Adrenal gland (tissue), 12 donors: ENCODE data around the gene SH3YL1. TPM values are rescaled to one million over a fixed set of nuclear protein-coding genes. Genes with fewer than 3 reads are reported as not detected.

ENCODE experiments used
- DNase-seq, 7 donors: peaks; one replicate each; pipeline ENCODE4 v3.0.0-alpha.2; 2019 to 2020
- H3K27ac ChIP-seq, 5 donors: fragments of 200-600 bp; sonication (generic) in 4 of 5; 1 replicate in 3 of 5; 2 replicates in 2 of 5; pipeline versions ENCODE4 v1.5.1 to v1.8.0; 2016 to 2020; ENCODE audit warnings: mild to moderate bottlenecking in 1 of 5
- H3K27me3 ChIP-seq: fragments of 200-600 bp; 2 replicates; pipeline ENCODE4 v1.8.0; 2021
- H3K36me3 ChIP-seq, 2 donors: fragments of 200-600 bp; replicated peaks in 1 of 2; 1 replicate in 1 of 2; 2 replicates in 1 of 2; pipeline versions ENCODE4 v1.5.1 to v1.8.0; 2018 to 2022
- H3K4me1 ChIP-seq, 2 donors: fragments of 200-600 bp; replicated peaks in 1 of 2; 1 replicate in 1 of 2; 2 replicates in 1 of 2; pipeline versions ENCODE4 v1.5.1 to v1.8.0; 2018 to 2021
- H3K4me3 ChIP-seq, 4 donors: fragments of 200-600 bp; sonication (generic) in 3 of 4; one replicate each; pipeline ENCODE4 v1.5.1; 2016 to 2018
- H3K9me3 ChIP-seq, 3 donors: fragments of 200-600 bp; sonication (generic) in 1 of 3; replicated peaks in 1 of 3; 1 replicate in 2 of 3; 2 replicates in 1 of 3; pipeline versions ENCODE4 v1.5.1 to v1.8.0; 2016 to 2021
- CTCF ChIP-seq, 6 experiments: fragments of 450-650 bp in 4 of 6; fragments of 200-600 bp in 2 of 6; sonication (generic) in 1 of 6; IDR thresholded peaks; 1 replicate in 5 of 6; 2 replicates in 1 of 6; pipeline versions ENCODE4 v1.5.1 to v1.8.0; 2016 to 2021; ENCODE audit warnings: antibody characterized with exemption in 6 of 6, mild to moderate bottlenecking in 2 of 6, moderate library complexity in 1 of 6
- POLR2A ChIP-seq, 2 donors: fragments of 450-650 bp; IDR thresholded peaks; one replicate each; pipeline ENCODE4 v1.6.1; 2017; ENCODE audit warnings: antibody characterized with exemption in 2 of 2, mild to moderate bottlenecking in 2 of 2, moderate library complexity in 1 of 2
- WGBS, 4 donors: extraction: QIAGEN DNeasy Blood & Tissue Kit in 2 of 4; methylation state at CpG; one replicate each; pipeline versions ENCODE4 v1.1.5 to v1.1.7; 2013 to 2017; 5-methylcytosine and 5-hydroxymethylcytosine counted together
- intact Hi-C, 2 donors: fragments of 100-400 bp; cut with DNase I; formaldehyde crosslinking; loops; one replicate each; pipeline versions ENCODE4 v1.14.1 to v1.15.0; 2022 to 2023
- polyA plus RNA-seq, 3 donors: library from polyadenylated mRNA; stranded (reverse); fragments of 200-250 nt in 2 of 3; fragments of 350-450 nt in 1 of 3; fragmentation: Illumina TruSeq in 1 of 3; extraction: RNeasy Lipid Tissue Mini Kit (QIAGEN cat#74804) in 1 of 3; gene quantifications; one replicate each; pipeline ENCODE4 v1.2.3, GENCODE V29; 2013 to 2014
- total RNA-seq, 9 donors: library from RNA; depleted of rRNA in 4 of 9; stranded (reverse); fragments of >200 nt in 4 of 9; fragments of 120-200 nt in 1 of 9; fragmentation: NEBNext Ultra II Directional in 1 of 9; extraction: Animal tissue kit (Norgen Biotek cat#: 25700) in 1 of 9; gene quantifications; one replicate each; pipeline versions ENCODE4 v1.1.0 to v1.2.4, GENCODE V29; 2013 to 2023
- donor health status: healthy with polysubstance abuse.
- donor health status: Bipolar disorder and iron deficiency.
- donor health status: DM: yes; HTN: yes; CAD: no.
- donor health status: DM: no; HTN: no; CAD: no.
- donor health status: DM: no; HTN: no; CAD: no.
- donor health status: DM: yes; HTN: yes; CAD: no.

Gene SH3YL1
- total and polyA plus RNA-seq, 12 donors = 43.6 to 108 (median 92.6) TPM

DNA sequence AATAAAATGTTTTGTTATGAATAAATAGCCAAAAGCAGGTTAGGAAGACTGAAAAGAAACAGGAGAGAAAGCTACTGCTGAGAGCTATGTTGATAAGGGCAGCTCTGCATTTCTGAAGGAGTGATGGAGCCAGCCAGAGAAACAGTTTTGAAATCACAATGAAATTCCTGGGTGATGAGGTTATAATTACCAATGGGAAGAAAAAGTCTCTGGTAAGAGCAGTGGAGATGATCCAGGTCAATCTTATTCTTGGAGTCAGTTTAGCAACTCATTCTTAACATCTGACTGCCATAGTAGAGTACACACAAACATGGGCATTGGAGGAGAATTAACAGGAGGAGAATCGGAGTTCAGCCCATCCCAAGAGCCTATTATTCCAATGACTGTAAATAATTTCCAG lies 21.7 kb upstream of the SH3YL1 start:
- intact Hi-C loops = no loop called here
- peak overlapping the region in 3 of 5 donors; percentile 69 to 97 (median 95) for H3K27ac ChIP-seq
- TF ChIP-seq CTCF (IDR thresholded peaks at IDR 0.05) = no peak
- TF ChIP-seq POLR2A (IDR thresholded peaks at IDR 0.05) = peak in 1 of 2 donors; percentile 33
- no peaks in the 10 kb centered on the region for H3K9me3 ChIP-seq
- DNase-seq = no peak
- peaks cover 0 to 42% of the 10 kb centered on the region in 2 donors for H3K36me3 ChIP-seq
- H3K4me1 ChIP-seq = peaks cover 38 to 65% of the 10 kb centered on the region in 2 donors
- H3K4me3 ChIP-seq = peak overlapping the region in 1 of 4 donors; percentile 60
- WGBS, 4 donors = 58 to 78% (median 71%) methylated on average over 1 of the region's 1 CpG
- H3K27me3 ChIP-seq = peaks cover 5% of the 10 kb centered on the region

GRCh38 chr2:284896-285492 lies 21.2 kb upstream of the SH3YL1 start:
- intact Hi-C loops = no loop called here
- no peak for DNase-seq
- Histone ChIP-seq H3K27me3 (peaks cover 5% of the 10 kb centered on the region), H3K4me1 (peaks cover 42 to 70% of the 10 kb centered on the region in 2 donors), H3K9me3 (no peaks in the 10 kb centered on the region), H3K27ac (peak overlapping the region in 3 of 5 donors; percentile 69 to 97 (median 95)), H3K4me3 (peak overlapping the region in 1 of 4 donors; percentile 60), H3K36me3 (peaks cover 0 to 42% of the 10 kb centered on the region in 2 donors)
- WGBS, 4 donors = 57 to 74% (median 64%) methylated on average over 13 of the region's 13 CpGs
- TF ChIP-seq POLR2A (IDR thresholded peaks at IDR 0.05) = no peak
- TF ChIP-seq CTCF (IDR thresholded peaks at IDR 0.05) = no peak

- Histone ChIP-seq H3K4me3 (no peak overlapping the region), H3K27ac (peak overlapping the region in 4 of 5 donors; percentile 17 to 97 (median 82)), H3K9me3 (no peaks in the 10 kb centered on the region), H3K27me3 (peaks cover 5% of the 10 kb centered on the region), H3K4me1 (peaks cover 44 to 73% of the 10 kb centered on the region in 2 donors), H3K36me3 (peaks cover 0 to 46% of the 10 kb centered on the region in 2 donors)
- no peak for TF ChIP-seq POLR2A (IDR thresholded peaks at IDR 0.05)
- no peak for TF ChIP-seq CTCF (IDR thresholded peaks at IDR 0.05)
- no peak for DNase-seq
- intact Hi-C loops = no loop called here
- WGBS, 4 donors = 65 to 77% (median 71%) methylated on average over 4 of the region's 4 CpGs
Observed at GRCh38 chr2:283996-284794, 20.4 kb upstream of the SH3YL1 start.
